K562 (cell line): ENCODE measurements around the gene AMFR. TPM values are rescaled to one million over a fixed set of nuclear protein-coding genes. Genes with fewer than 3 reads are reported as not detected.

Experiments used
- ATAC-seq: fragments of 200-7000 bp; cut with Tn5 transposase; 3 replicates; pipeline ENCODE4 v1.9.1; 2020; ENCODE audit warnings: moderate library complexity
- BruUV-seq: library from RNA; stranded (reverse); fragments of 400-500 nt; replicated peaks from 2 replicates; lab custom pipeline; 2021; lab: Mats Ljungman, UMichigan
- CTCF ChIA-PET: fragments of 300-600 bp; formaldehyde crosslinking; extraction: SDS; loops from one replicate; lab custom pipeline; 2021; ENCODE audit warnings: low intra/inter-chr PET ratio; lab: Yijun Ruan, JAX
- POLR2A ChIA-PET: fragments of 300-600, 350-650 bp; sonication (Branson Sonifier 250); formaldehyde crosslinking; extraction: SDS; loops from one replicate; lab custom pipeline; 2021; ENCODE audit warnings: antibody characterized with exemption, inconsistent platforms; lab: Yijun Ruan, JAX
- DNase-seq, 4 experiments: peaks; one replicate each; pipeline versions ENCODE4 v3.0.0 to v3.0.0-alpha.2; 2011 to 2018; ENCODE audit warnings: low spot score in 3 of 4, mixed read lengths in 3 of 4; ENCODE audit errors: extremely low read depth in 1 of 4
- FAIRE-seq: peaks from 2 replicates; lab custom pipeline; 2011; peaks lifted over from hg19 to GRCh38; lab: Jason Lieb, UNC
- H2AFZ ChIP-seq: 2 replicates; pipeline ENCODE4 v1.6.0; 2011; ENCODE audit warnings: low read depth, low read length, control low read depth, inconsistent platforms
- H3K27ac ChIP-seq: fragments of 200-600 bp; 3 replicates; pipeline ENCODE4 v1.8.0; 2011; ENCODE audit warnings: low read depth, mild to moderate bottlenecking, control low read depth, inconsistent platforms, low read length, moderate library complexity, mixed read lengths; ENCODE audit errors: extremely low read depth
- H3K27me3 ChIP-seq, 2 experiments: fragments of 300-600 bp in 1 of 2; 2 replicates in 1 of 2; 3 replicates in 1 of 2; pipeline versions ENCODE4 v1.6.0 to v1.8.0; 2011; ENCODE audit warnings: inconsistent platforms in 2 of 2, low read length in 2 of 2, mild to moderate bottlenecking in 1 of 2, mixed read lengths in 1 of 2, moderate library complexity in 1 of 2; ENCODE audit not compliant: control insufficient read depth in 2 of 2, insufficient read depth in 2 of 2
- H3K36me3 ChIP-seq: fragments of 300-600 bp; 3 replicates; pipeline ENCODE4 v1.8.0; 2011; ENCODE audit warnings: mild to moderate bottlenecking, low read length, inconsistent platforms; ENCODE audit not compliant: control insufficient read depth, insufficient read depth
- H3K4me1 ChIP-seq, 2 experiments: fragments of 200-600 bp in 1 of 2; replicated peaks in 1 of 2; 2 replicates in 1 of 2; 3 replicates in 1 of 2; pipeline versions ENCODE4 v1.5.1 to v1.8.0; 2011; ENCODE audit warnings: inconsistent platforms in 2 of 2, low read length in 2 of 2, mild to moderate bottlenecking in 1 of 2, mixed read lengths in 1 of 2, moderate library complexity in 1 of 2; ENCODE audit not compliant: control insufficient read depth in 2 of 2, insufficient read depth in 2 of 2
- H3K4me2 ChIP-seq: 2 replicates; pipeline ENCODE4 v1.6.1; 2011; ENCODE audit warnings: low read length, control low read depth, inconsistent platforms, mixed read lengths; ENCODE audit not compliant: insufficient read depth
- H3K4me3 ChIP-seq: fragments of 200-600 bp; sonication (generic), shearing (Covaris generic); 2 replicates; pipeline ENCODE4 v1.5.1; 2016; ENCODE audit warnings: control low read depth, inconsistent platforms
- H3K79me2 ChIP-seq: fragments of 200-600 bp; 3 replicates; pipeline ENCODE4 v1.8.0; 2011; ENCODE audit warnings: low read length, inconsistent platforms; ENCODE audit not compliant: control insufficient read depth, insufficient read depth
- H3K9ac ChIP-seq, 2 experiments: 2 replicates each; pipeline versions ENCODE4 v1.6.0 to v1.6.1; 2011; ENCODE audit warnings: low read depth in 2 of 2, low read length in 2 of 2, control low read depth in 1 of 2, inconsistent platforms in 1 of 2, mild to moderate bottlenecking in 1 of 2, mixed read lengths in 1 of 2; ENCODE audit not compliant: insufficient read depth in 1 of 2
- H3K9me1 ChIP-seq: one replicate; pipeline ENCODE4 v1.6.0; 2011; ENCODE audit warnings: inconsistent platforms, mild to moderate bottlenecking, low read length, moderate library complexity; ENCODE audit not compliant: control insufficient read depth, insufficient read depth
- H3K9me3 ChIP-seq: replicated peaks from 2 replicates; pipeline ENCODE4 v1.5.1; 2011; ENCODE audit warnings: low read depth, low read length, inconsistent platforms; ENCODE audit not compliant: control insufficient read depth, insufficient read depth
- H4K20me1 ChIP-seq: replicated peaks from 2 replicates; pipeline ENCODE4 v1.6.1; 2011; ENCODE audit warnings: low read length, inconsistent platforms, mixed read lengths; ENCODE audit not compliant: control insufficient read depth, insufficient read depth
- BRD4 ChIP-seq: fragments of 200-600 bp; sonication (generic); IDR thresholded peaks from 2 replicates; pipeline ENCODE4 v1.6.1; 2017; ENCODE audit warnings: inconsistent platforms
- FOS ChIP-seq: IDR thresholded peaks from 3 replicates; pipeline ENCODE4 v1.6.1; 2011; ENCODE audit not compliant: insufficient read length; ENCODE audit errors: extremely low read depth
- MCM3 ChIP-seq: fragments of 450-650 bp; IDR thresholded peaks from 2 replicates; pipeline ENCODE4 v1.6.1; 2016
- RBM14 ChIP-seq: fragments of 200-400 bp; formaldehyde crosslinking; IDR thresholded peaks from 2 replicates; pipeline ENCODE4 v1.6.1; 2018; ENCODE audit warnings: low read depth, mild to moderate bottlenecking, low read length, moderate library complexity, borderline replicate concordance; ENCODE audit not compliant: insufficient read depth
- RBM34 ChIP-seq: fragments of 200-400 bp; formaldehyde crosslinking; IDR thresholded peaks from 2 replicates; pipeline ENCODE4 v1.6.1; 2018; ENCODE audit warnings: low read length, borderline replicate concordance; ENCODE audit not compliant: insufficient read depth
- STAG1 ChIP-seq: sonication (generic); formaldehyde crosslinking; IDR thresholded peaks from 2 replicates; pipeline ENCODE4 v1.5.0; 2020; ENCODE audit warnings: missing genetic modification reagents, borderline replicate concordance
- ZNF146 ChIP-seq: IDR thresholded peaks from one replicate; pipeline ENCODE4 v1.6.1; 2018; ENCODE audit warnings: missing compliant biosample characterization; ENCODE audit not compliant: unreplicated experiment
- WGBS: fragments of 100-300 bp; shearing (Covaris generic); methylation state at CpG from one replicate; pipeline ENCODE4 v1.1.6; 2016; ENCODE audit warnings: low coverage, mixed read lengths; ENCODE audit not compliant: insufficient coverage; ENCODE audit errors: missing lambda C conversion rate; 5-methylcytosine and 5-hydroxymethylcytosine counted together
- in situ Hi-C: fragments of 300-500 bp; cut with MboI; formaldehyde crosslinking; loops from 4 replicates; pipeline ENCODE4 v1.15.0; 2018; ENCODE audit warnings: inconsistent platforms, mixed read lengths
- intact Hi-C: fragments of 100-400 bp; cut with micrococcal nuclease; formaldehyde crosslinking; loops from 2 replicates; pipeline ENCODE4 v1.14.2; 2022
- polyA plus RNA-seq, 8 experiments: library from polyadenylated mRNA; depleted of rRNA in 4 of 8; stranded (reverse) in 5 of 8; unstranded in 3 of 8; fragments of >200 nt; fragmentation: Nextera tagmentation in 2 of 8; fragmentation: Illumina TruSeq in 1 of 8; extraction: Ambion mirVana in 2 of 8; extraction: Trizol in 1 of 8; gene quantifications; 2 replicates each; pipeline versions ENCODE4 v1.2.1 to v1.2.3, GENCODE V29; 2011 to 2014; ENCODE audit warnings: inconsistent platforms in 1 of 8, missing spikeins in 1 of 8
- total RNA-seq, 7 experiments: library from RNA; depleted of rRNA in 6 of 7; stranded (reverse); fragments of >200 nt in 6 of 7; fragmentation: Illumina TruSeq in 2 of 7; extraction: Trizol in 2 of 7; gene quantifications; 2 replicates each; pipeline versions ENCODE4 v1.2.1 to v1.2.3, GENCODE V29; 2011 to 2021; ENCODE audit warnings: low replicate concordance in 1 of 7
- TF ChIP-seq, protein P1 (sequence below): sonication (generic); formaldehyde crosslinking; IDR thresholded peaks from 2 replicates; pipeline ENCODE4 v1.9.0; 2022; ENCODE audit warnings: mild to moderate bottlenecking, missing genetic modification reagents

AMFR gene
- total and polyA plus RNA-seq, 9 of the 15 experiments (the other 6 are each of a cell fraction or from before 2014, with no cell fraction given) = 15.6 to 113 (median 58.4) TPM

DNA sequence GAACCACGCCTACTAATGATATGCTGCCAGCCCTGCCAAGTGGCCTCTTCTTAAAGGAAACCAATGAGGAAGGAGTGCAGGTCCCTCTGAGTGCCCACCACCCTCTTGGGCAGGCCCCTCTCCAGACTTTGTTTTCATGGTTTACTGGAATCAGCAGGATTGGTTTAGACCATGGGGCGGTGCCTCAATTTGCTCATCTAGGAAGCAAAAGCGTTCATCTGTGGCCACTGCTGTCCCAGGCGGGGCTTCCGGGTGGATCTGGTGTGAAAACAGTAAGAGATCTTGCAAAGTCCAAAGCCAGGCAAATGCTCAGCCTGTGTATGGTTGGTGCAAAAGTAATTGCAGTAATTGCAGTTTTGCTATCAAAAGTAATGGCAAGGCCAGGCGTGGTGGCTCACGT is 71.3 kb downstream of the AMFR start:
- Histone ChIP-seq H2AFZ (no peak overlapping the region), H3K4me1 (peaks cover 11 to 33% of the 10 kb centered on the region in 2 experiments), H3K9ac (no peak overlapping the region), H3K27ac (no peak overlapping the region), H3K79me2 (no peaks in the 10 kb centered on the region), H3K36me3 (no peaks in the 10 kb centered on the region), H3K4me3 (no peak overlapping the region), H3K4me2 (no peak overlapping the region), H3K27me3 (peaks cover 15 to 38% of the 10 kb centered on the region in 2 experiments; a peak in 4 of 5 replicates), H3K9me1 (no peaks in the 10 kb centered on the region), H3K9me3 (no peaks in the 10 kb centered on the region), H4K20me1 (peaks cover 16% of the 10 kb centered on the region)
- in situ Hi-C loops = no loop called here
- ChIA-PET POLR2A (no interaction called here), CTCF (no interaction called here)
- no peak for DNase-seq
- 39% methylated on average over 7 of the region's 7 CpGs for WGBS
- no peak for FAIRE-seq
- ATAC-seq = no peak
- intact Hi-C loops = loop anchor here (10.0 kb wide), 1 partner anchor 161 kb away; no protein-coding TSS in a partner anchor
- TF ChIP-seq RBM34 (no peak), STAG1 (CRISPR knock-in tag) (no peak), MCM3 (no peak), FOS (no peak), BRD4 (no peak), ZNF146 (CRISPR knock-in tag) (no peak), RBM14 (no peak)
- TF ChIP-seq, protein P1, sequence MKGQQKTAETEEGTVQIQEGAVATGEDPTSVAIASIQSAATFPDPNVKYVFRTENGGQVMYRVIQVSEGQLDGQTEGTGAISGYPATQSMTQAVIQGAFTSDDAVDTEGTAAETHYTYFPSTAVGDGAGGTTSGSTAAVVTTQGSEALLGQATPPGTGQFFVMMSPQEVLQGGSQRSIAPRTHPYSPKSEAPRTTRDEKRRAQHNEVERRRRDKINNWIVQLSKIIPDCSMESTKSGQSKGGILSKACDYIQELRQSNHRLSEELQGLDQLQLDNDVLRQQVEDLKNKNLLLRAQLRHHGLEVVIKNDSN (CRISPR knock-in tag) = no peak
- no TSS peak for BruUV-seq
